IMR-90 (cell line): ENCODE measurements around the gene CCL11. TPM values are rescaled to one million over a fixed set of nuclear protein-coding genes. Genes with fewer than 3 reads are reported as not detected.
A peak's percentile ranks its signal among the peaks of the same experiment; 100 is the strongest.

Experiments used
- ATAC-seq: fragments of 200-7000 bp; cut with Tn5 transposase; 2 replicates; pipeline ENCODE4 v1.9.1; 2020; ENCODE audit warnings: low read depth, mild to moderate bottlenecking, moderate library complexity
- BruUV-seq: library from RNA; stranded (reverse); fragments of 400-500 nt; replicated peaks from 2 replicates; lab custom pipeline; 2021; lab: Mats Ljungman, UMichigan
- CTCF ChIA-PET: fragments of 300-600 bp; formaldehyde crosslinking; extraction: SDS; loops from one replicate; lab custom pipeline; 2021; ENCODE audit warnings: antibody characterized with exemption; lab: Yijun Ruan, JAX
- POLR2A ChIA-PET: fragments of 300-600 bp; sonication (Branson Sonifier 250); formaldehyde crosslinking; loops from one replicate; lab custom pipeline; 2022; ENCODE audit warnings: antibody characterized with exemption; ENCODE audit not compliant: unreplicated experiment; lab: Charles Lee
- DNase-seq: peaks from one replicate; pipeline ENCODE4 v3.0.0; 2013
- H2AFZ ChIP-seq: replicated peaks from 2 replicates; pipeline ENCODE3; 2013; ENCODE audit warnings: low read length, mild to moderate bottlenecking; ENCODE audit not compliant: poor library complexity
- H2AK5ac ChIP-seq: 2 replicates; pipeline ENCODE4 v1.6.1; 2013; ENCODE audit warnings: low read depth, low read length, inconsistent platforms
- H2AK9ac ChIP-seq: replicated peaks from 2 replicates; pipeline ENCODE3; 2013; ENCODE audit warnings: mild to moderate bottlenecking, low read depth, low read length, moderate library complexity; ENCODE audit not compliant: poor library complexity
- H2BK120ac ChIP-seq: 2 replicates; pipeline ENCODE4 v1.6.1; 2013; ENCODE audit warnings: low read depth, low read length, inconsistent platforms
- H2BK15ac ChIP-seq: 3 replicates; pipeline ENCODE4 v1.6.1; 2013; ENCODE audit warnings: low read depth, low read length, inconsistent platforms
- H2BK20ac ChIP-seq: 2 replicates; pipeline ENCODE4 v1.6.1; 2013; ENCODE audit warnings: low read depth, mild to moderate bottlenecking, inconsistent platforms, low read length, moderate library complexity
- H2BK5ac ChIP-seq: 2 replicates; pipeline ENCODE4 v1.6.1; 2013; ENCODE audit warnings: mild to moderate bottlenecking, low read depth, low read length, inconsistent platforms; ENCODE audit not compliant: poor library complexity, severe bottlenecking
- H3K14ac ChIP-seq: replicated peaks from 2 replicates; pipeline ENCODE4 v1.6.1; 2013; ENCODE audit warnings: low read depth, low read length, inconsistent platforms
- H3K18ac ChIP-seq: 2 replicates; pipeline ENCODE4 v1.6.1; 2013; ENCODE audit warnings: low read depth, low read length, control low read depth
- H3K23ac ChIP-seq: 2 replicates; pipeline ENCODE4 v1.6.1; 2013; ENCODE audit warnings: low read depth, low read length, inconsistent platforms
- H3K27ac ChIP-seq: 2 replicates; pipeline ENCODE4 v1.5.1; 2013; ENCODE audit warnings: mild to moderate bottlenecking, control low read depth, low read length; ENCODE audit not compliant: insufficient read depth
- H3K27me3 ChIP-seq: 2 replicates; pipeline ENCODE4 v1.6.1; 2013; ENCODE audit warnings: low read length; ENCODE audit not compliant: control insufficient read depth, insufficient read depth
- H3K36me3 ChIP-seq: 2 replicates; pipeline ENCODE4 v1.6.1; 2013; ENCODE audit warnings: low read length, mixed read lengths; ENCODE audit not compliant: control insufficient read depth, insufficient read depth
- H3K4ac ChIP-seq: 2 replicates; pipeline ENCODE4 v1.6.1; 2013; ENCODE audit warnings: low read depth, low read length, inconsistent platforms
- H3K4me1 ChIP-seq: 2 replicates; pipeline ENCODE4 v1.6.1; 2013; ENCODE audit warnings: low read length, mixed read lengths; ENCODE audit not compliant: control insufficient read depth, insufficient read depth
- H3K4me2 ChIP-seq: 2 replicates; pipeline ENCODE4 v1.6.1; 2013; ENCODE audit warnings: low read depth, mild to moderate bottlenecking, control low read depth, low read length, moderate library complexity
- H3K4me3 ChIP-seq: 2 replicates; pipeline ENCODE4 v1.5.1; 2013; ENCODE audit warnings: low read depth, mild to moderate bottlenecking, control low read depth, low read length, moderate library complexity; ENCODE audit not compliant: insufficient read depth
- H3K56ac ChIP-seq: 2 replicates; pipeline ENCODE4 v1.6.1; 2013; ENCODE audit warnings: low read length, inconsistent platforms; ENCODE audit not compliant: insufficient read depth; ENCODE audit errors: extremely low read depth
- H3K79me1 ChIP-seq, 2 experiments: 2 replicates each; pipeline ENCODE4 v1.6.1; 2013; ENCODE audit warnings: low read length in 2 of 2, inconsistent platforms in 1 of 2, low read depth in 1 of 2
- H3K9ac ChIP-seq: 2 replicates; pipeline ENCODE4 v1.6.1; 2013; ENCODE audit warnings: low read depth, low read length, control low read depth
- H3K9me1 ChIP-seq: 2 replicates; pipeline ENCODE4 v1.6.1; 2013; ENCODE audit warnings: low read length, inconsistent platforms; ENCODE audit not compliant: insufficient read depth
- H3K9me3 ChIP-seq: 2 replicates; pipeline ENCODE4 v1.6.1; 2013; ENCODE audit warnings: low read length; ENCODE audit not compliant: control insufficient read depth, insufficient read depth
- H4K20me1 ChIP-seq: 2 replicates; pipeline ENCODE4 v1.6.1; 2013; ENCODE audit warnings: low read length, inconsistent platforms; ENCODE audit not compliant: insufficient read depth
- H4K5ac ChIP-seq: 2 replicates; pipeline ENCODE4 v1.6.1; 2013; ENCODE audit warnings: mild to moderate bottlenecking, low read depth, low read length, control low read depth
- H4K8ac ChIP-seq, 2 experiments: 2 replicates each; pipeline ENCODE4 v1.6.1; 2013; ENCODE audit warnings: low read depth in 2 of 2, low read length in 2 of 2, control low read depth in 1 of 2, inconsistent platforms in 1 of 2
- H4K91ac ChIP-seq: 2 replicates; pipeline ENCODE4 v1.6.1; 2013; ENCODE audit warnings: low read depth, low read length, inconsistent platforms; ENCODE audit not compliant: insufficient read depth
- CEBPB ChIP-seq: IDR thresholded peaks from 2 replicates; pipeline ENCODE4 v1.6.1; 2012; ENCODE audit warnings: low read depth, low read length, improper control_type of control experiment
- CHD1 ChIP-seq: IDR thresholded peaks from 2 replicates; pipeline ENCODE4 v1.6.1; 2012; ENCODE audit warnings: low read depth, low read length, improper control_type of control experiment
- NFE2L2 ChIP-seq: fragments of 150-350 bp; IDR thresholded peaks from 2 replicates; pipeline ENCODE4 v1.6.1; 2016; ENCODE audit warnings: low read depth, mild to moderate bottlenecking, low read length
- WGBS, 2 experiments: methylation state at CpG; one replicate each; pipeline versions ENCODE4 v1.1.5 to v1.1.7; 2013; ENCODE audit warnings: missing lambda C conversion rate in 2 of 2; ENCODE audit not compliant: insufficient read length in 1 of 2; ENCODE audit errors: extremely low coverage in 2 of 2; 5-methylcytosine and 5-hydroxymethylcytosine counted together
- dilution Hi-C: fragments of 300-500 bp; cut with HindIII; formaldehyde crosslinking; loops from one replicate; pipeline ENCODE4 v1.14.3; 2018; ENCODE audit warnings: low sequenced_read_pairs; ENCODE audit not compliant: unreplicated experiment
- in situ Hi-C: fragments of 300-500 bp; cut with MboI; formaldehyde crosslinking; loops from 3 replicates; pipeline ENCODE4 v1.14.3; 2019; ENCODE audit warnings: low sequenced_read_pairs, inconsistent platforms, mixed read lengths
- intact Hi-C: fragments of 100-400 bp; cut with micrococcal nuclease; formaldehyde crosslinking; loops from 2 replicates; pipeline ENCODE4 v1.10.0; 2022
- polyA plus RNA-seq, 3 experiments: library from polyadenylated mRNA; depleted of rRNA; stranded (reverse); fragments of >200 nt; gene quantifications; 2 replicates each; pipeline ENCODE4 v1.2.3, GENCODE V29; 2012; ENCODE audit warnings: low replicate concordance in 1 of 3
- total RNA-seq: library from RNA; depleted of rRNA; stranded (reverse); fragments of >200 nt; gene quantifications from 2 replicates; pipeline ENCODE4 v1.2.3, GENCODE V29; 2012

Gene CCL11
- total and polyA plus RNA-seq, 2 of the 4 experiments (the other 2 are of a cell fraction), result not detected

GRCh38 chr17:34307110-34307509 lies 21.6 kb downstream of the CCL11 start:
- Histone ChIP-seq H3K4ac (no peak overlapping the region), H3K36me3 (no peaks in the 10 kb centered on the region), H3K4me1 (peaks cover 3% of the 10 kb centered on the region), H3K56ac (no peak overlapping the region), H2AK9ac (no peak overlapping the region), H3K27me3 (no peaks in the 10 kb centered on the region), H3K9me3 (no peaks in the 10 kb centered on the region), H2BK15ac (no peak overlapping the region; the same call in 1 of the 3 replicates), H3K4me2 (peak overlapping the region; percentile 20; the same call in 1 of the 2 replicates), H4K20me1 (no peaks in the 10 kb centered on the region), H3K27ac (no peak overlapping the region), H3K79me1 (no peaks in the 10 kb centered on the region), H4K8ac (peak overlapping the region; percentile 7 to 31; a peak in 2 of 4 replicates), H2BK120ac (no peak overlapping the region; the same call in 1 of the 2 replicates), H3K18ac (peak overlapping the region; percentile 67; the same call in 1 of the 2 replicates), H3K23ac (no peak overlapping the region), H3K4me3 (no peak overlapping the region), H4K91ac (peak overlapping the region; percentile 35; the same call in 1 of the 2 replicates), H3K14ac (peak overlapping the region; percentile 25; the same call in 1 of the 2 replicates), H4K5ac (peak overlapping the region; percentile 7), H2BK5ac (peak overlapping the region; percentile 32), H2AK5ac (no peak overlapping the region), H3K9ac (no peak overlapping the region; the same call in 1 of the 2 replicates), H3K9me1 (0 out of 2 replicates have a peak, but pooled peaks cover under 1% of the 10 kb centered on the region), H2AFZ (no peak overlapping the region), H2BK20ac (no peak overlapping the region)
- intact Hi-C loops, result loop anchor here (2.0 kb wide), 1 partner anchor 528 kb away; no protein-coding TSS in a partner anchor
- POLR2A ChIA-PET, result no interaction called here
- BruUV-seq, result no TSS peak
- dilution Hi-C loops, result no loop called here
- no CpG with 5 or more reads among the region's 3 CpGs for WGBS, 2 experiments
- ATAC-seq (peak; percentile 42), DNase-seq (peak; percentile 71)
- in situ Hi-C loops, result loop anchor here (5.0 kb wide), 3 partner anchors 50 to 105 kb away; partner anchors contain the start of gene CCL13
- TF ChIP-seq NFE2L2, result no peak
- peak; percentile 51; the same call in 1 of the 2 replicates for TF ChIP-seq CEBPB
- no peak for TF ChIP-seq CHD1
- CTCF ChIA-PET, result interaction anchor here (0.8 to 4.3 kb wide), 6 partner anchors 9 to 110 kb away, joined by 3 to 40 read pairs (median 4); no protein-coding TSS in a partner anchor
